GM18867 (cell line): ENCODE data around the gene TCF4.

Experiments used
- ATAC-seq: cut with Tn5 transposase; IDR thresholded peaks from one replicate; pipeline ENCODE4 v1.9.1; 2021; ENCODE audit warnings: mild to moderate bottlenecking, moderate library complexity; ENCODE audit not compliant: unreplicated experiment

The TCF4 gene

DNA sequence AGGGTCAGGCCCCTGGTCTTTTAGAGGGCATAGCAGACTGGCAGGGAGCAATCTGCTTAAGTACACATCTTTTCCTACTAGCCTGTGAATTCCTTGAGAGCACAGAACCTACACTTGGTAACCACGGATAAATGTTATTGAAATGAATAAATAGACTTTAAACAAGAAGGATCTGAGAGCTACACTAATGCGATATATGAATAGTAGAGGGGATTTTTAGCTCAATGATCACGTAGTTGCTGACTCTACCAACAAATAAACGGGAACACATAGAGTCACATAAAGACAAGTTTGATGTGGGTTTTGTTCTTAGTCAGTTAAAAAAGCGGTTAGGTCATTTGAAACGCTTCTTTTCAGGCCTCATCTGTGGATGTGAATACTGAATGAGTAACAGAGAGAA is 338.4 kb downstream of the TCF4 start:
- ATAC-seq = peak; percentile 29

- ATAC-seq = peak; percentile 29
These were observed 339.5 kb downstream of the TCF4 start for GRCh38 chr18:55248495-55248894.

GRCh38 chr18:55247032-55247431 is 341.0 kb downstream of the TCF4 start:
- no peak for ATAC-seq

GRCh38 chr18:55246278-55246677 is 341.7 kb downstream of the TCF4 start:
- ATAC-seq = peak; percentile 21

DNA sequence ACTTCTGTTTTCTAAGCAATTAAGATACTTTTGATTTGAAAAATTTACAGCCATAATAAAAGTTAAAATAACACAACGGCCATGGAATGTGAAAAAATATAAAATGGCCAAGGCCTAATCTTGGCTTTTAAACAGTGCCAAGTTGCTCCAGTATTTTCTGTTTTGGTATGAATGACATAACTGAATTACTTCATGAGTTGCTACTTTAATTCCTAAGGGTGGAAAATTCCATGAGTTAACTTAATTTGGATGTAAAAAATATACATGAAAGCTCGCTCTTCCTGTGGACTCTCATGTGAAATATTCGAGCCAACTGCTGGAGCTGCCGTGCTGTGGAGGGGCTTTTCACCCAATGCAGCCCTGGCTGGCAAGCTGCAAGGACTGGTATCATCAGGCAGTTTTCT is 342.8 kb downstream of the TCF4 start:
- no peak for ATAC-seq

DNA sequence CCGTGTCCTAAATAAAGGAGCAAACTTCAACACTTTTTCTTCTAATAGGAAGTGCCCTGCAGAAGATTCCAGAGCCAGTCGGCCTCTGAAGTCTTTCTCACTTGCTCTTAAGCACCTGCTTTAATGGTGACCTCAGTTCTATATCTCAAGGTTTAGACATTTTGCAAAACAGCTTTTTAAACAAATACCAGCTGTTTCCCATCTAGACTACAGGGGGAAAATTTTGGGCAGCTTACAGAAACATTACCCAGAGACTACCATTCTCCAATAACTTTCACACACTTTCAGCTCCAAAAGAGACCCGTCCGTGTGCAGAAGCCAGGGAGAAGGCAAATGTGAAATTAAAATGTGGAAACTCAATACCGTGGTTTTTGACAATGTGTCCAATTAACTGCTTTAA is 343.4 kb downstream of the TCF4 start:
- ATAC-seq = no peak

GRCh38 chr18:55243857-55244256 is 344.1 kb downstream of the TCF4 start:
- ATAC-seq = no peak

- ATAC-seq = no peak
These were observed 344.7 kb downstream of the TCF4 start for GRCh38 chr18:55243255-55243654.

GRCh38 chr18:55240978-55241377 is 347.0 kb downstream of the TCF4 start:
- ATAC-seq = peak; percentile 55

DNA sequence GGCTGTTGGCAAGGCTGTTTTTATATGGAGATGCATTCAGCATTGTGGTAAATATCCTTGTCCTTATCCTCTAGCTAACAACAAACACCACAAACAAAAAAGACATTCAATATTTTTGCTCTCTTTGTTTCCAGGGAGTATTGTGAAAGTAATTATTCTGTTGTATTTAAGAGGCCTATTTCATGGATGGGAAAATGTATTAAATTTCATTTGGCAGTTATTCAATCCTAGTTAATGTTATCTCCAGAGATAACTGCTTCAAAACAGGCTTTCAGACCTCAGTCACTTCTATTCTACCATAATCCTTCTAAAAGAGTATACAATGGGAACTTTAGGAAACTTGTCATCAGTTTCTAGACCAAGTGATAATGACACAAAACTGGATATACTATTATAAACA is 348.3 kb downstream of the TCF4 start:
- ATAC-seq = no peak

DNA sequence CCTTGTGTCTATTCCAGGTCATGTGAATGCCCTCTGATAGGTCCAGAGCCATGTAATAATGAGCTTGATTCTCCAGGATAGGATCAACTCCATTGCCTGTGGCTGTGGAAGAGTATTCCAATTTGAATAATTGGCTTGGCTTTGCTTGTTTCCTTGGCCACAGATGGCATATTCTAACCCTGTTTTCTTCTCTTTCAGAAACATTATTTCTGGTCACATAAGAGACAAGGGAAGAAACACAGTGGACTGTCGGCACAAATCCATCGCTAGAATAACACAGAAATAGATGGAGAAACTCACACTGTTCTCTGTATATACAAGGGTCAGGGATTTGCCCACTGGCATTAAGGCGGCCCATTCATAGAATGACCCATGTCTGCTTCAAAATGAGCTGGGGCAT is 350.3 kb downstream of the TCF4 start:
- ATAC-seq = no peak

DNA sequence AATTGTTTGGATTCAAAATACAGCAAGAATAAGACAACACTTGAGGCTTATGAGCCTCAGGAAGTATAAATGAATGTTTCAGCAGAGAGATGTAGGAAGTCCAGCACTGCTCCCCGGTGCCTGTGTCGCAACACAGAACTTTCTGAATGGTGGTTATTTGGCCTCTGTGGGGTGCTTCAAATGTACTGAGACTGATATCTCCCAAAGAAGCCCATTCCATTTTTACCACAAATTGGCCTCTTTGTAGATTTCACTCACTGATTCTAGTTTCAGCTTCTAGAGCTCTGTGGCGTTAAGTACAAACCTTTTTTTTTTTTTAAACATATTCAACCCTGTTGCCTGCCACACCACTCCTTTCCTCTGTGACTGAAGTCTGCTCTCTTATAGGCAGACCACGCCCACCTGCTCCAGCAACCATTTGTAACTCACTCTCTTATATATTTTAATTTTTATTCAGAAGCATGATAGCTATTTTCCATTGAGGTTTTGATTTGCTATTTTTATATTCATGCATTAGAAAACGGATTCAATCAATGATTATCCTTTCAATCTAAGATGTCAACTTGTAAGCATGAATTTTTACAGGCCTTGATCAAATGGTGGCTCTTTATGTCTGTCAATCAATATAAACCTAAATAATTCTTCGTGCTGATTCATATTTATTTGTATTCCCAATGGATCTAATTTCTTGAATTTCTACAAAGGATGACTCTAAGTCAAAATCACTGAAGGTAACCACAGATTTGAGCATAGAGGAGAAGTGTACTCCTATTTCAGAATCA is 351.7 kb downstream of the TCF4 start:
- ATAC-seq = peak; percentile 48

DNA sequence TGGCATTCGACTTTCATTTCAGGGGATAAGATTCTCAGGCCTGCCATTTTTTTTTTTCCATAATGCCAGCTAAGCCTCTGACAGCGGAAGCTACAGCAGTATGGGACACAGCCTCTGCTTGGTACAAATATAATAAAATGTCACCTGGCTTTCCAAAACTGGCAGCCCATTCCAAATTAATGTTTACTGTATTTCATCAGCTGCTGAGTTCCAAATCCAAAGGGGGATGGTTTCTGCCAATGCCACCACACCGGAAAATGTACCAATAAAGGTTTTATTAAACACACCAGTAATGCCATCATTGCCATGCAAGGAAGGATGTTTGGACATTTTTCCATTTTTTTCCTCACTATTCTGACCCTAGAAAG is 352.9 kb downstream of the TCF4 start:
- ATAC-seq = no peak

- peak; percentile 73 for ATAC-seq
These were observed 353.5 kb downstream of the TCF4 start for GRCh38 chr18:55234366-55235093.

DNA sequence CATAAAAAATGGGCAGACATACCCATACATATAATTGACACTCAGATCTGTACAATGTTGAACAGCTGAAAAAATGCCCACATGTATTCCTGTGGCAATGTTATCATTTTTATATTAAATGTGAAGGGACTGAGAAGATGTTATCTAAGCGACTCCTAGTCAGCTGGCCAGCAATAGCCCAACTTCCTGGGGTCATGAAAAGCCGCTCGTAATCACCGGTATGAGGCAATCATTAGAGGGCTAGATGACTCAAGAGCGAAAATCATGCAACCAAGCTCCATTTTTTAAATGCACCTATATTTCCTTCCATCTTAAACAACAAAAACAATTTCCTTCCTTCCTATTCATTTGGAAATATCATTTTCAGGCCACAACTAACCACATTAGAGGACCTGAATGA is 354.1 kb downstream of the TCF4 start:
- ATAC-seq = no peak

DNA sequence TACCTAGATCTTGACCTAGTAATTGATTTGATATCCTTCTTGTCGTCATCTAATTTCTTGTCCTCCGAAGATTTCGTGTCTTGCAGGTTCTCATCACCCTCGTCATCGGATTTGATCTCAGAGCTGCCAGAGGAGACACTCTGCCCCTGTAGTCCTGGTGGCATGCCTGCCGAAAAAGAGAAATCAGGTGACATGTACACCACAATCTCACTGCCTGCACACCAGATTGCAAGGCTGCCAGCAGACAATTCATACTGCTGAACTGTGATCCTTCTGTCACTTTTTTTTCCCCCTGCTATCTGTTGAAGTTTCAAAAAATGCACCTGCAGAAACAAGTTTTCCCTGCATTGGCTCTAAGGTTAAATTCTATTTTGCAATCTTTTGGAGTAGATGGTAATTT is 355.5 kb downstream of the TCF4 start:
- ATAC-seq = no peak

DNA sequence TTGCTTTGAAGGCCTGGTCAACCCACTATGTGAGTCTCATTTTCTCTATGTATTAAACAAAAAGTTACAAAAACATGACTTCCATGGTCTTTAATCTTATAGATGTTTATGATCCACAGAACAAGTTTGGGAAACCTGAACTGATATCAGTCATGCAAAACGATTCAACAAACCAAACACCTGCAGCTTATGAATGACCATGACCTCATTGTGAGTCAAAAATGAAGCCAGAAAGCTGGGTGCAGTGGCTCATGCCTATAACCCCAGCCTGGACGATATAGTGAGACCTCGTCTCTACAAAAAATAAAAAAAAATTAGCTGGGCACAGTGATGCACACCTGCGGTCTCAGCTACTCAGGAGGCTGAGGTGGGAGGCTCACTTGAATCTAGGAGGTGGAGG is 358.3 kb downstream of the TCF4 start:
- ATAC-seq = no peak

DNA sequence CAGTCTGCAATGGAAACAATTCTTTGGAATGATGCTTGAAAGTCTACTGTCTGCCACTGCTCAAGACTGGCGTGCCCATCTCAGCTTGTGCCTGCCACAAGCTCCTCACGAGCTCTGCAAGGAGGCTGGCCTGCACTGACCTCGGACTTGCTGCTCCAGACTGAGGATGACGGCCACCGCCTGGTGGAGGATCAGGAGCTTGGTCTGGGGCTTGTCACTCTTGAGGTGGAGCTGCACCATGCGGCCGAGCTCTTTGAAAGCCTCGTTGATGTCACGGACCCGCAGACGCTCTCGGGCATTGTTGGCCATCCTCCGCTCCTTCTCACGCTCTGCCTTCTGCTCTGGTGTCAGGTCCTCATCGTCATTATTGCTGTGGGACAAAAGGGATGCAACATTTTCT is 359.3 kb downstream of the TCF4 start:
- no peak for ATAC-seq

GRCh38 chr18:55228191-55228590 is 359.8 kb downstream of the TCF4 start:
- ATAC-seq = no peak

DNA sequence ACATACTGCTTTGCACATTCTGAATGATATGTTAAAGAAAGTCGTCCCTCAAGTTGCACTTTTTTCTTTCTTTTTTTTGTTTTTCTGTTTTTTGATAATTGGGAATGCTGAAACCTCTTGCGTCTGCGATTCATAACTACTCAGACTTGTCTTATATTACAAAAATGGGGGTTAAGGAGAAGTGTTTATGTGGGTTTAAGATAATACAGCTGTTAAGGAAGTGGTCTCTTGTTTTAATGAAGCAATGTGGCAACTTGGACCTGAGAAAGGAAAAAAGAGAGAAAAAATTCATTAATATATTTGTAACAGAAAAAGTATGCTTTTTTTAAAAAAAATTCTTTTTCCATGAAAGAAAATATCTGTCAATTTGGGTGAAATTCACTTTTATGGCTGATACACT is 360.2 kb downstream of the TCF4 start:
- ATAC-seq = no peak

GRCh38 chr18:55226044-55226443 is 361.9 kb downstream of the TCF4 start:
- ATAC-seq = no peak

DNA sequence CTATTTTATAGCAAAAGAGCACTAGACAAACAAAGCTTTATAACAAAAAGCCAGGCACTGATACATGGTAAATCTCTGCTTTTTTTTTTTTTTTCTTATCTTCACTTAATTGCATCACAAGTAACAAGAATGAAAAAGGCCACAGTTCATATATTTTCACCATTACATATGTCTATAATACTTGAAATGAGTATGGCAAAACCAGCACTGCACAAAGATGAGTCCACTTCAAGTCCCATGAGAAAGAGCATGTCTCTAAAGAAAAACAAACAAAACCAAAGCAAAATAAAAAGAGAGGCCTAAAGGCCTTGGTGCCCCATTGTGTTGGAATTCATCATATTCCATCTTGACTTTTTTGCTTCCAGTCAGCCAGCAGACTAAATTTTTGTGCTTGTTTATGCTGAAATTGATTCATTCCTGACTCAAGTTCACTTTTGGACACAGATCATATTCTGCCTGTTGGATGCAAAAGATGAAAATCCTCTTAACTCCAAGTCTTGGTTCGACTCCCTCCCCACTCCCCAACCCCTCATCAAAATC is 363.8 kb downstream of the TCF4 start:
- ATAC-seq = no peak
